GM21381 (cell line): ENCODE results near the gene CACNG6.

Experiments used
- ATAC-seq: cut with Tn5 transposase; IDR thresholded peaks from one replicate; pipeline ENCODE4 v1.9.1; 2021; ENCODE audit warnings: mild to moderate bottlenecking, moderate library complexity; ENCODE audit not compliant: unreplicated experiment

CACNG6 gene

DNA sequence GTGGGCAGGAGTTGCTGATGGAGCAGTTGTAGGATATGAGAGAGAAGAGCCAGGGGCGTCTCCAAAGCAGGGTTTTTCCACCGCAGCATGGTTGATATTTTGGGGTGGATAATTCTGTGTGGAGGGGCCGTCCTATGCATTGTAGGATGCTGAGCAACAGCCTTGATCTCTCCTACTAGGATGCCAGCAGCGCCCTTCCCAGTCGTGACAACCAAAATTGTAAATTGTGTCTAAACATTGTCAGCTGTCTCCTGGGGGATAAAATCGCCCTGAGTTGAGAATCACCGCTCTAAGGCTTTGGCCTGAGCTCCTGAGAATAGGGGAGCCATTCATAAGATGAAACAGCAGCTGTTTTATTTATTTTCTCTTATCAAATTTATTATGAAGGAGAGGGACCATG is 24.5 kb upstream of the CACNG6 start:
- ATAC-seq, result no peak

DNA sequence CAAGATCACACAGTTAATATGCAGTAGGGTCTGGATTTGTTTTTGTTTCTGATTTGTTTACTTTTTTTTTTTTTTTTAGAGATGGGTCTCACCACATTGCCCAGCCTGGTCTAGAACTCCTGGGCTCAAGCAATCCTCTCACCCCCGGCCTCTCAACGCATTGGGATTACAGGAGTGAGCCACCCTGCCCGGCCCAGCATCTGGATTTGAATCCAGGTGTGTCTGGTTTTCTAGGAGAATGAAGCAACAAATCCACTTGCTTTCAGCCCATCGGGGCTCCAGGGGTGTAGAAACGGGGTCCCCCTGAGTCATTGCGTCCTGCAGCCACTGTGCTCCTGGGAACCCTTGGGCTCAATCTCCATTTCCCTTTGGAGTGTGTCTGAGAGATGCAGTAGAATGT is 22.1 kb upstream of the CACNG6 start:
- ATAC-seq, result no peak

DNA sequence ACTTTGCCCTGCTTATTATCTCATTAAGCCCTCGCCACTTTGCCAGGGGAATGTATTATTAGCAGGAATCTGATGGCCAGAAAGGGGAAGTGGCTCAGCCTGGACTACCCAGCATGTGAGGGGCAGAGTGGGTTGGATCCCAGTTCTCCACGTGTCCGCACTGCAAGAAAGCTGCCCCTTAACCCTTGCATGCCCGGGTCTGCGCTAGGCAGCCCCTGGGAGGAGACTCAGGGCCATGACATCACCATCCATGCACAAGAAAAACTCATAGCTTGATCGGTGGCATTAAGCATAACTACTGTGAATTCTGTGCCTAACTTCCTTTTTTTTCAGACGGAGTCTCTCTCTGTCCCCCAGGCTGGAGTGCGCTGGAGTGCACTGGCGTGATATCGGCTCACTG is 19.8 kb upstream of the CACNG6 start:
- ATAC-seq, result no peak

- ATAC-seq, result no peak
Measured at GRCh38 chr19:53977429-53977990, 13.9 kb upstream of the CACNG6 start.

GRCh38 chr19:53977991-53978731 is 13.3 kb upstream of the CACNG6 start:
- ATAC-seq, result no peak

- ATAC-seq, result no peak
Measured at GRCh38 chr19:53978975-53979801, 12.2 kb upstream of the CACNG6 start.

GRCh38 chr19:53980539-53981375 is 10.7 kb upstream of the CACNG6 start:
- no peak for ATAC-seq

- no peak for ATAC-seq
Measured at GRCh38 chr19:53981376-53981951, 10.0 kb upstream of the CACNG6 start.

GRCh38 chr19:53982001-53982451 is 9.4 kb upstream of the CACNG6 start:
- no peak for ATAC-seq

DNA sequence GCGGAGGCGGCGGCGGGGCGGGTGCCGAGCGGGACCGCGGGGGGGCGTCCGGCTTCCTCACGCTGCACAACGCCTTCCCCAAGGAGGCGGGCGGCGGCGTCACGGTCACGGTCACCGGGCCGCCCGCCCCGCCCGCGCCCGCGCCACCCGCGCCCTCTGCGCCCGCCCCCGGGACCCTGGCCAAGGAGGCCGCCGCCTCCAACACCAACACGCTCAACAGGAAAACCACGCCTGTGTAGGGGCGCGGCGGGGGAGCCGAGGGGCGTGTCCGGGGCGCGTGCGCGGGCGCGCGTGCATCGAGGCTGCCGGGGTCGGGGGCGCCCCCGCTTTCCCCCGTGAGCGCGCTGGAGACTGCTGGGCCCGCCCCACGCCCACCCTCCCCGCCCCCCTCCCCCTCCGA is 8.8 kb upstream of the CACNG6 start:
- no peak for ATAC-seq

GRCh38 chr19:53983457-53984289 is 7.8 kb upstream of the CACNG6 start:
- ATAC-seq, result no peak

DNA sequence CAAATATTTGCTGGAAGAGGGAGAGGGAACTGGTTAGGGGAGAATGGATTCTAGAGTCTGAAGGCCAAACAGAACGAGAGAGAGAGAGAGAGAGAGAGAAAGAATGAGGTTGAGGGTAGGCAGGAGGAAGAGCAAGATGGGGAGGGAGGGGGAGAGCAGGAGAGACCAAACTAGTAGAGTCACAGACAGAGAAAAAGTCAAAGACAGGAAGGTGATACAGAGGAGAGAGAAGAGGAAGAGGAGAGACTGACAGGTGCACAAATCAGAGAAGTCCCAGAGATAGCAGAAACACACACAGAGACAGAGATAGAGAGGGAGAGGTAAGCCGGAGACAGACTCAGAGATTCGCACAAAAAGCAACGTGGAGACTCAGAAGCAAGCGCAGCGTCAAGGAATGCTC is 5.6 kb upstream of the CACNG6 start:
- ATAC-seq, result no peak

GRCh38 chr19:53988981-53989380 is 2.5 kb upstream of the CACNG6 start:
- no peak for ATAC-seq

- no peak for ATAC-seq
Measured at GRCh38 chr19:53989600-53990533, 1.6 kb upstream of the CACNG6 start.

- no peak for ATAC-seq
Measured at GRCh38 chr19:53992211-53992610, 774 bp downstream of the CACNG6 start.

- no peak for ATAC-seq
Measured at GRCh38 chr19:53992815-53993214, 1.4 kb downstream of the CACNG6 start.

DNA sequence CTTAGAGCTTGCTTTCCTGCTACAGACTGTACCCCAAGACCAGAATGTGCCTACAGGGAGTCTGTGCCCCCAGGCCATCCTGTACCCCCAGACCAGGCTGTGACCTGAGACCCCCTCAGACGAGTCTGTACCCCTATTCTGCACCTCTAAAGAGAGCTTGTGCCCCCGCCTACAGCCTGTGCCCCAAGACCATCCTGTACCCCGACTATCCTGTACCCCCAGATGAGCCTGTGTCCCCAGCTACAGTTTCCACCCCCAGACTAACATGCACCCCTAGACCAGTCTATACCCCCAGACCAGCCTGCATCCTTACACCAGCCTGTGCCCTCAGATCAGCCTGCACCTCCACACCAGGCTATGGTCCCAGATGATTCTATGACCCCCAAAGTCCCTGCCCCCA is 2.0 kb downstream of the CACNG6 start:
- ATAC-seq, result no peak

DNA sequence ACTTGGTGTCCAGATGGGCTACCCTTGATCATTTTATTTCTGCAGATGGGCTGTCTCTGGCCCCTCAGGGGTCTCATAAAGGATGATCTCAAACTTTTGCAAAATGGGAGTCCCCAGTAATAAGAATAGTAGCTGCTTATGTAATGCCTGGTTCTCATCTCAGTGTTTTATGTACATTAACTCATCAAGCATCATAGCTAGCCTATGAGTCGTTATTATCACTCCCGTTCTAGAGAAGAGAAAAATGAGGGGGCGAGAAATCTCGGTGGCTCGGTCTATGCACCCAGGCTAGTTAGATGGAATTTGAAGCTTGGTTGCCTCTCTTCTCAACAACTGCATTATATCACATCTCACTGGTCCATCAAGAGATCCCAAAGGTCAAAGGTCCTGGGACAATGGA is 3.4 kb downstream of the CACNG6 start:
- ATAC-seq, result no peak

DNA sequence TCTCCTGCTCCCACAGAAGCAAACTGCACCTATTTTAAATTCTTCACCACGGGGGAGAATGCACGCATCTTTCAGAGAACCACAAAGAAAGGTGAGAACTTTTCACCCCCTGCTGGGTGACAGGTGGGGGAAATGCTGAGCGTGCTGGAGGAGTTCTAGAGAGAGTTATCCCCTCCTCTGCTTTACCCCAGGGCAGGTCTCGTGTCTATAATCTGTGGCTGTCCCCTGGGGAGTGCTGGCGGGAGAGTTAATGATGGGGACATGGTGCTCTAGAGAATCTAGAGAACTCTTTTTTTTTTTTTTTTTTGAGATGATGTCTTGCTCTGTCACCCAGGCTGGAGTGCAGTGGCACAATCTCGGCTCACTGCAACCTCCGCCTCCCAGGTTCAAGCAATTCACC is 6.8 kb downstream of the CACNG6 start:
- no peak for ATAC-seq
